Lower leg skin (tissue), 3 donors: ENCODE results near the gene CSNK2A2.

Experiments used
- POLR2A ChIP-seq, 2 donors: fragments of 450-650 bp; IDR thresholded peaks; one replicate each; pipeline ENCODE4 v1.6.1; 2016 to 2017; ENCODE audit warnings: antibody characterized with exemption in 2 of 2, mild to moderate bottlenecking in 1 of 2, moderate library complexity in 1 of 2
- TF ChIP-seq, protein P1 (sequence below), 3 donors: fragments of 450-650 bp; IDR thresholded peaks; one replicate each; pipeline ENCODE4 v1.5.1; 2016; ENCODE audit warnings: antibody characterized with exemption in 3 of 3, mild to moderate bottlenecking in 3 of 3, moderate library complexity in 2 of 3

- TF ChIP-seq, protein P1, sequence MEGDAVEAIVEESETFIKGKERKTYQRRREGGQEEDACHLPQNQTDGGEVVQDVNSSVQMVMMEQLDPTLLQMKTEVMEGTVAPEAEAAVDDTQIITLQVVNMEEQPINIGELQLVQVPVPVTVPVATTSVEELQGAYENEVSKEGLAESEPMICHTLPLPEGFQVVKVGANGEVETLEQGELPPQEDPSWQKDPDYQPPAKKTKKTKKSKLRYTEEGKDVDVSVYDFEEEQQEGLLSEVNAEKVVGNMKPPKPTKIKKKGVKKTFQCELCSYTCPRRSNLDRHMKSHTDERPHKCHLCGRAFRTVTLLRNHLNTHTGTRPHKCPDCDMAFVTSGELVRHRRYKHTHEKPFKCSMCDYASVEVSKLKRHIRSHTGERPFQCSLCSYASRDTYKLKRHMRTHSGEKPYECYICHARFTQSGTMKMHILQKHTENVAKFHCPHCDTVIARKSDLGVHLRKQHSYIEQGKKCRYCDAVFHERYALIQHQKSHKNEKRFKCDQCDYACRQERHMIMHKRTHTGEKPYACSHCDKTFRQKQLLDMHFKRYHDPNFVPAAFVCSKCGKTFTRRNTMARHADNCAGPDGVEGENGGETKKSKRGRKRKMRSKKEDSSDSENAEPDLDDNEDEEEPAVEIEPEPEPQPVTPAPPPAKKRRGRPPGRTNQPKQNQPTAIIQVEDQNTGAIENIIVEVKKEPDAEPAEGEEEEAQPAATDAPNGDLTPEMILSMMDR (IDR thresholded peaks at IDR 0.05): no peak
- no peak for TF ChIP-seq POLR2A (IDR thresholded peaks at IDR 0.05)
These were observed 73.3 kb downstream of the CSNK2A2 start for GRCh38 chr16:58124601-58124915.
